WTC11 (cell line): ENCODE measurements around the gene DCT. TPM values are rescaled to one million over a fixed set of nuclear protein-coding genes. Genes with fewer than 3 reads are reported as not detected.

ENCODE experiments used
- ATAC-seq: fragments of 200-7000 bp; cut with Tn5 transposase; 2 replicates; pipeline ENCODE4 v1.10.0; 2021; ENCODE audit warnings: mild to moderate bottlenecking, moderate library complexity
- CTCF ChIA-PET: fragments of 300-600 bp; sonication (Branson Sonifier 250); formaldehyde crosslinking; loops from one replicate; lab custom pipeline; 2021; ENCODE audit warnings: antibody characterized with exemption; lab: Charles Lee
- POLR2A ChIA-PET: fragments of 350-600 bp; sonication (Branson Sonifier 250); formaldehyde crosslinking; loops from one replicate; lab custom pipeline; 2021; ENCODE audit warnings: antibody characterized with exemption; lab: Charles Lee
- DNase-seq: peaks from one replicate; pipeline ENCODE4 v3.0.0; 2021; ENCODE audit warnings: low spot score
- H3K27ac Mint-ChIP-seq: 2 replicates; pipeline ENCODE4 v1.8.0; 2021; ENCODE audit warnings: mixed read lengths
- H3K27me3 Mint-ChIP-seq: 2 replicates; pipeline ENCODE4 v1.8.0; 2021; ENCODE audit warnings: low read depth, mild to moderate bottlenecking, moderate library complexity, mixed read lengths
- H3K36me3 Mint-ChIP-seq: 2 replicates; pipeline ENCODE4 v1.8.0; 2021; ENCODE audit warnings: mixed read lengths
- H3K4me1 Mint-ChIP-seq: 2 replicates; pipeline ENCODE4 v1.8.0; 2022; ENCODE audit warnings: mixed read lengths
- H3K4me3 Mint-ChIP-seq: 2 replicates; pipeline ENCODE4 v1.8.0; 2021; ENCODE audit warnings: mild to moderate bottlenecking, moderate library complexity, mixed read lengths
- H3K9me3 Mint-ChIP-seq: 2 replicates; pipeline ENCODE4 v1.8.0; 2021; ENCODE audit warnings: mixed read lengths
- ATF3 ChIP-seq: sonication (generic); formaldehyde crosslinking; conservative IDR thresholded peaks from 2 replicates; pipeline ENCODE4 v1.8.1; 2022; ENCODE audit warnings: mild to moderate bottlenecking, missing genetic modification reagents
- ATF6 ChIP-seq: sonication (generic); formaldehyde crosslinking; IDR thresholded peaks from 2 replicates; pipeline ENCODE4 v1.8.1; 2023; ENCODE audit warnings: mild to moderate bottlenecking, missing genetic modification reagents
- E2F4 ChIP-seq: sonication (generic); formaldehyde crosslinking; IDR thresholded peaks from 2 replicates; pipeline ENCODE4 v1.8.1; 2022; ENCODE audit warnings: low read depth, mild to moderate bottlenecking, moderate library complexity, missing genetic modification reagents, borderline replicate concordance
- FOXK1 ChIP-seq: sonication (generic); formaldehyde crosslinking; IDR thresholded peaks from 2 replicates; pipeline ENCODE4 v1.8.0; 2022; ENCODE audit warnings: mild to moderate bottlenecking, moderate library complexity, missing genetic modification reagents
- HMGA2 ChIP-seq: fragments of 250-450 bp; sonication (Bioruptor Pico); IDR thresholded peaks from 2 replicates; pipeline ENCODE4 v1.4.0; 2021; ENCODE audit warnings: mild to moderate bottlenecking, moderate library complexity
- IRF2 ChIP-seq: sonication (generic); formaldehyde crosslinking; IDR thresholded peaks from 2 replicates; pipeline ENCODE4 v1.8.0; 2022; ENCODE audit warnings: low read depth, missing genetic modification reagents, borderline replicate concordance
- MAX ChIP-seq: sonication (generic); formaldehyde crosslinking; IDR thresholded peaks from 2 replicates; pipeline ENCODE4 v1.8.0; 2022; ENCODE audit warnings: mild to moderate bottlenecking, missing genetic modification reagents
- NFATC4 ChIP-seq: fragments of 250-450 bp; sonication (Bioruptor Pico); IDR thresholded peaks from 2 replicates; pipeline ENCODE4 v1.9.0; 2021; ENCODE audit warnings: mild to moderate bottlenecking
- NFE2L1 ChIP-seq: sonication (generic); formaldehyde crosslinking; IDR thresholded peaks from 2 replicates; pipeline ENCODE4 v1.8.1; 2023; ENCODE audit warnings: missing genetic modification reagents
- NR3C1 ChIP-seq: sonication (generic); formaldehyde crosslinking; conservative IDR thresholded peaks from 2 replicates; pipeline ENCODE4 v1.8.1; 2023; ENCODE audit warnings: low read depth, mild to moderate bottlenecking, missing genetic modification reagents
- OVOL2 ChIP-seq: fragments of 250-450 bp; sonication (Bioruptor Pico); IDR thresholded peaks from 2 replicates; pipeline ENCODE4 v1.9.0; 2021; ENCODE audit warnings: mild to moderate bottlenecking, borderline replicate concordance
- SP1 ChIP-seq: sonication (generic); formaldehyde crosslinking; conservative IDR thresholded peaks from 2 replicates; pipeline ENCODE4 v1.8.1; 2022; ENCODE audit warnings: missing genetic modification reagents
- TEAD4 ChIP-seq: sonication (generic); formaldehyde crosslinking; IDR thresholded peaks from 2 replicates; pipeline ENCODE4 v1.8.0; 2022; ENCODE audit warnings: mild to moderate bottlenecking, missing genetic modification reagents
- TP53 ChIP-seq: sonication (generic); formaldehyde crosslinking; IDR thresholded peaks from 2 replicates; pipeline ENCODE4 v1.8.1; 2023; ENCODE audit warnings: mild to moderate bottlenecking, missing genetic modification reagents
- ZNF138 ChIP-seq: sonication (generic); formaldehyde crosslinking; conservative IDR thresholded peaks from 2 replicates; pipeline ENCODE4 v1.8.1; 2022; ENCODE audit warnings: mild to moderate bottlenecking, moderate library complexity, missing genetic modification reagents
- total RNA-seq: library from RNA; stranded (reverse); gene quantifications from 3 replicates; pipeline ENCODE4 v1.2.3, GENCODE V29; 2021
- TF ChIP-seq, protein P1 (sequence below): fragments of 250-450 bp; sonication (Bioruptor Pico); IDR thresholded peaks from 2 replicates; pipeline ENCODE4 v2.1.2; 2022; ENCODE audit warnings: mild to moderate bottlenecking, moderate library complexity
- TF ChIP-seq, protein P2 (sequence below): sonication (generic); formaldehyde crosslinking; IDR thresholded peaks from 2 replicates; pipeline ENCODE4 v1.8.0; 2022; ENCODE audit warnings: mild to moderate bottlenecking, missing genetic modification reagents
- TF ChIP-seq, protein P3 (sequence below): sonication (generic); formaldehyde crosslinking; IDR thresholded peaks from 2 replicates; pipeline ENCODE4 v1.8.0; 2023; ENCODE audit warnings: missing genetic modification reagents, mild to moderate bottlenecking, borderline replicate concordance

DCT gene
- total RNA-seq, 1 experiment from 2014 or later, result not detected

DNA sequence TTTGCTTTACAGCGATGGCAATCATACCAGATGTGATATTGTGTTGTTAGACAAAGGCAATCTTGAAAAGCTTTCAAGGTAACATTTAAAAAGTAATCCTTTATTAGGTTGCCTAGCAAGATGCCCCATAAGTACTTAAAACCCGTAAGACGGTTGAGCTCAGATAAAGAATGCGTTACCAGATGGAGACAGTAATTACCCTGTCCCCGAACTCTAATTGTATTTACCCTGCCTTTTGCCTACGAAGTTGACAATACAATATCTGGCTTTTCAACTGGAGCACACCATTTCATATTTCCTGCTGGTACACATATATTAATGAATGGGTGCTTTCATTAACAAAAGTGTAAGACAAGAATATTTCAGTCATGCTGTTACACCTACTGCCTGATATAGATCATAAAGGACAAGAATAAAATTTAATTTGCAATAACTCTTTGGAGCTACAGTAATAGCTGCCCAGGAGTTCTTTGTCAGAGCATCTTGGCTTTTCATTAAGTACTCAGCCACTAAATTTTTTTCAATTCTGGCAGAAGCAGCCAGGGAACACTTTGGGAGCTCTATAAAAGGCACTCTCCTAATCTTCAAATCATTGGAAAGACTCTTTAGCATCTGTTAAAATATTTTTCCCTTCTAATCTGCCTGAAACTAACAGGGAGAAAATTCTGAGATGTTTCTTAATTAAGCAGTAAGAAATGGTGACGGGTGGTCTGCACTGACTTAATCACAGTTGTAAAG lies 63.8 kb downstream of the DCT start (continued):
- TF ChIP-seq, protein P1, sequence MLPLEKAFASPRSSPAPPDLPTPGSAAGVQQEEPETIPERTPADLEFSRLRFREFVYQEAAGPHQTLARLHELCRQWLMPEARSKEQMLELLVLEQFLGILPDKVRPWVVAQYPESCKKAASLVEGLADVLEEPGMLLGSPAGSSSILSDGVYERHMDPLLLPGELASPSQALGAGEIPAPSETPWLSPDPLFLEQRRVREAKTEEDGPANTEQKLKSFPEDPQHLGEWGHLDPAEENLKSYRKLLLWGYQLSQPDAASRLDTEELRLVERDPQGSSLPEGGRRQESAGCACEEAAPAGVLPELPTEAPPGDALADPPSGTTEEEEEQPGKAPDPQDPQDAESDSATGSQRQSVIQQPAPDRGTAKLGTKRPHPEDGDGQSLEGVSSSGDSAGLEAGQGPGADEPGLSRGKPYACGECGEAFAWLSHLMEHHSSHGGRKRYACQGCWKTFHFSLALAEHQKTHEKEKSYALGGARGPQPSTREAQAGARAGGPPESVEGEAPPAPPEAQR (CRISPR knock-in tag), result no peak

DNA sequence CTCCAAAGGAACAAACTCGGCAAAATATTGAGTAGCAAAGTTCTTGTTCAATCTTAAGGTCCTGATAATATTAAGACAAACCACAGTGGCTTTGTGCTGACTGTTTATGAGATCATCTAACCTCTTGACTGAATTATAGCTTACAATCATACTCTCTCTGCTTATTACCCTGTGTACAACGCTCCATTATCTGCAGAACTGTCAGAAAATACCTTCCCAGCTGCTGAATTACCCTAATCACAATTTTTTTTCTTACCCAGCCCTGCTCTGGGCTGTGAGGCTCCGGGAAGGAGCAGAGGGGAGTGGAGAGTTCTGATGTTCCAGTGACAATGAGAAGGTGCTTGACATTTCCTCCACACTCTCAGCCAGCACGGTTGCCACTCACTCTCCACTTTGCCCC lies 64.8 kb downstream of the DCT start:
- no peak overlapping the region for H3K27ac Mint-ChIP-seq
- no peak for DNase-seq
- peaks cover 13% of the 10 kb centered on the region for H3K9me3 Mint-ChIP-seq
- TF ChIP-seq E2F4 (CRISPR knock-in tag), result no peak
- TF ChIP-seq NR3C1 (CRISPR knock-in tag), result no peak
- TF ChIP-seq, protein P1 (CRISPR knock-in tag), result no peak
- no peak for TF ChIP-seq TEAD4
- no peak for TF ChIP-seq NFATC4 (CRISPR knock-in tag)
- TF ChIP-seq MAX (CRISPR knock-in tag), result no peak
- no peak for TF ChIP-seq OVOL2 (CRISPR knock-in tag)
- TF ChIP-seq IRF2 (CRISPR knock-in tag), result no peak
- TF ChIP-seq ATF3 (CRISPR knock-in tag), result no peak
- TF ChIP-seq NFE2L1 (CRISPR knock-in tag), result no peak
- TF ChIP-seq, all 79 proteins: peak for 0
- no peak overlapping the region for H3K4me3 Mint-ChIP-seq
- CTCF ChIA-PET, result interaction anchor here (1.0 to 1.7 kb wide), 3 partner anchors 19 to 68 kb away, joined by 3 to 4 read pairs (median 3); no protein-coding TSS in a partner anchor
- 0 out of 2 replicates have a peak, but pooled peaks cover 6% of the 10 kb centered on the region for H3K36me3 Mint-ChIP-seq
- H3K27me3 Mint-ChIP-seq, result no peaks in the 10 kb centered on the region
- POLR2A ChIA-PET, result no interaction called here
- H3K4me1 Mint-ChIP-seq, result peaks cover 14% of the 10 kb centered on the region
- no peak for ATAC-seq

DNA sequence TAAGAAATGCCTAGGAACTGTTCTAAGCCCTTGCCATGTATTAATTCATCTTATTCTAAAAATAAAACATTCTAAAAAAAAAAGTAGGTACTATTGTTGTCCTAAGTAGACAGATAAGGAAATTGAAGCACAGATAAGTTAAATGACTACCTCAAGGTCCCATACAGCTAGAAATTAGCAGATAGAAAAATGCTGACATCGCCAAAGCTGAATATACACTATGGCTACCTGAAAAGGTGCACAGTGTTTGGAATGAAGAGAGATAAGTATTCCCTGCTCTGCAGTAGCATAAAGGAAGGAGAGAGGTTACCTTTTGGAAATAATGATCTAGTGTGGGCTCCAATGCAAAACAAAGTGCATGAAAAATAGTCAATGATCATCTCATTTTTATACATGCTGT lies 65.3 kb downstream of the DCT start:
- H3K4me1 Mint-ChIP-seq, result peaks cover 9% of the 10 kb centered on the region
- H3K36me3 Mint-ChIP-seq, result 0 out of 2 replicates have a peak, but pooled peaks cover 6% of the 10 kb centered on the region
- no peak overlapping the region for H3K27ac Mint-ChIP-seq
- no peaks in the 10 kb centered on the region for H3K27me3 Mint-ChIP-seq
- ChIA-PET CTCF (interaction anchor here (0.6 to 1.7 kb wide), 2 partner anchors 19 to 74 kb away, joined by 3 to 4 read pairs; no protein-coding TSS in a partner anchor), POLR2A (no interaction called here)
- ATAC-seq (no peak), DNase-seq (no peak)
- TF ChIP-seq, protein P2, sequence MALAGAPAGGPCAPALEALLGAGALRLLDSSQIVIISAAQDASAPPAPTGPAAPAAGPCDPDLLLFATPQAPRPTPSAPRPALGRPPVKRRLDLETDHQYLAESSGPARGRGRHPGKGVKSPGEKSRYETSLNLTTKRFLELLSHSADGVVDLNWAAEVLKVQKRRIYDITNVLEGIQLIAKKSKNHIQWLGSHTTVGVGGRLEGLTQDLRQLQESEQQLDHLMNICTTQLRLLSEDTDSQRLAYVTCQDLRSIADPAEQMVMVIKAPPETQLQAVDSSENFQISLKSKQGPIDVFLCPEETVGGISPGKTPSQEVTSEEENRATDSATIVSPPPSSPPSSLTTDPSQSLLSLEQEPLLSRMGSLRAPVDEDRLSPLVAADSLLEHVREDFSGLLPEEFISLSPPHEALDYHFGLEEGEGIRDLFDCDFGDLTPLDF (CRISPR knock-in tag), result no peak
- TF ChIP-seq SP1 (CRISPR knock-in tag), result no peak
- TF ChIP-seq ZNF138 (CRISPR knock-in tag), result no peak
- TF ChIP-seq, protein P3, sequence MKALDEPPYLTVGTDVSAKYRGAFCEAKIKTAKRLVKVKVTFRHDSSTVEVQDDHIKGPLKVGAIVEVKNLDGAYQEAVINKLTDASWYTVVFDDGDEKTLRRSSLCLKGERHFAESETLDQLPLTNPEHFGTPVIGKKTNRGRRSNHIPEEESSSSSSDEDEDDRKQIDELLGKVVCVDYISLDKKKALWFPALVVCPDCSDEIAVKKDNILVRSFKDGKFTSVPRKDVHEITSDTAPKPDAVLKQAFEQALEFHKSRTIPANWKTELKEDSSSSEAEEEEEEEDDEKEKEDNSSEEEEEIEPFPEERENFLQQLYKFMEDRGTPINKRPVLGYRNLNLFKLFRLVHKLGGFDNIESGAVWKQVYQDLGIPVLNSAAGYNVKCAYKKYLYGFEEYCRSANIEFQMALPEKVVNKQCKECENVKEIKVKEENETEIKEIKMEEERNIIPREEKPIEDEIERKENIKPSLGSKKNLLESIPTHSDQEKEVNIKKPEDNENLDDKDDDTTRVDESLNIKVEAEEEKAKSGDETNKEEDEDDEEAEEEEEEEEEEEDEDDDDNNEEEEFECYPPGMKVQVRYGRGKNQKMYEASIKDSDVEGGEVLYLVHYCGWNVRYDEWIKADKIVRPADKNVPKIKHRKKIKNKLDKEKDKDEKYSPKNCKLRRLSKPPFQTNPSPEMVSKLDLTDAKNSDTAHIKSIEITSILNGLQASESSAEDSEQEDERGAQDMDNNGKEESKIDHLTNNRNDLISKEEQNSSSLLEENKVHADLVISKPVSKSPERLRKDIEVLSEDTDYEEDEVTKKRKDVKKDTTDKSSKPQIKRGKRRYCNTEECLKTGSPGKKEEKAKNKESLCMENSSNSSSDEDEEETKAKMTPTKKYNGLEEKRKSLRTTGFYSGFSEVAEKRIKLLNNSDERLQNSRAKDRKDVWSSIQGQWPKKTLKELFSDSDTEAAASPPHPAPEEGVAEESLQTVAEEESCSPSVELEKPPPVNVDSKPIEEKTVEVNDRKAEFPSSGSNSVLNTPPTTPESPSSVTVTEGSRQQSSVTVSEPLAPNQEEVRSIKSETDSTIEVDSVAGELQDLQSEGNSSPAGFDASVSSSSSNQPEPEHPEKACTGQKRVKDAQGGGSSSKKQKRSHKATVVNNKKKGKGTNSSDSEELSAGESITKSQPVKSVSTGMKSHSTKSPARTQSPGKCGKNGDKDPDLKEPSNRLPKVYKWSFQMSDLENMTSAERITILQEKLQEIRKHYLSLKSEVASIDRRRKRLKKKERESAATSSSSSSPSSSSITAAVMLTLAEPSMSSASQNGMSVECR (CRISPR knock-in tag), result no peak
- TF ChIP-seq HMGA2, result no peak
- TF ChIP-seq FOXK1 (CRISPR knock-in tag), result no peak
- TF ChIP-seq TP53, result no peak
- TF ChIP-seq ATF6, result no peak
- H3K4me3 Mint-ChIP-seq, result no peak overlapping the region
- H3K9me3 Mint-ChIP-seq, result peaks cover 13% of the 10 kb centered on the region
